Calu3 (cell line): Measurements from ENCODE around the gene CALML5. TPM values are rescaled to one million over a fixed set of nuclear protein-coding genes. Genes with fewer than 3 reads are reported as not detected.

Experiments used
- BruUV-seq: library from RNA; stranded (reverse); fragments of 400-500 nt; replicated peaks from 2 replicates; lab custom pipeline; 2021; lab: Mats Ljungman, UMichigan
- CTCF ChIA-PET: fragments of 300-600 bp; sonication (Branson Sonifier 250); formaldehyde crosslinking; loops from one replicate; lab custom pipeline; 2022; ENCODE audit warnings: antibody characterized with exemption; lab: Charles Lee
- DNase-seq: peaks from one replicate; pipeline ENCODE4 v3.0.0; 2022
- H3K27ac Mint-ChIP-seq: one replicate; pipeline ENCODE4 v1.8.0; 2022; ENCODE audit warnings: mixed read lengths; ENCODE audit not compliant: unreplicated experiment
- H3K27me3 Mint-ChIP-seq: one replicate; pipeline ENCODE4 v1.8.0; 2022; ENCODE audit warnings: mixed read lengths; ENCODE audit not compliant: unreplicated experiment
- H3K36me3 Mint-ChIP-seq: one replicate; pipeline ENCODE4 v1.8.0; 2022; ENCODE audit warnings: mild to moderate bottlenecking, moderate library complexity, mixed read lengths; ENCODE audit not compliant: insufficient read depth, unreplicated experiment
- H3K4me1 Mint-ChIP-seq: one replicate; pipeline ENCODE4 v1.8.0; 2022; ENCODE audit warnings: mild to moderate bottlenecking, low read depth, mixed read lengths; ENCODE audit not compliant: unreplicated experiment
- H3K4me3 Mint-ChIP-seq: one replicate; pipeline ENCODE4 v1.8.0; 2022; ENCODE audit warnings: mild to moderate bottlenecking, low read depth, moderate library complexity, mixed read lengths; ENCODE audit not compliant: unreplicated experiment
- H3K9me3 Mint-ChIP-seq: one replicate; pipeline ENCODE4 v1.8.0; 2022; ENCODE audit warnings: low read depth, mixed read lengths; ENCODE audit not compliant: unreplicated experiment
- CTCF ChIP-seq: fragments of 200-600 bp; IDR thresholded peaks from one replicate; pipeline ENCODE4 v1.8.0; 2022; ENCODE audit warnings: antibody characterized with exemption; ENCODE audit not compliant: unreplicated experiment
- intact Hi-C: fragments of 100-400 bp; cut with micrococcal nuclease; formaldehyde crosslinking; loops from one replicate; pipeline ENCODE4 v1.10.0; 2022; ENCODE audit not compliant: unreplicated experiment
- total RNA-seq: library from RNA; stranded (reverse); gene quantifications from 2 replicates; pipeline ENCODE4 v1.2.3, GENCODE V29; 2022

Gene CALML5
- total RNA-seq, 1 experiment from 2014 or later: not detected

DNA sequence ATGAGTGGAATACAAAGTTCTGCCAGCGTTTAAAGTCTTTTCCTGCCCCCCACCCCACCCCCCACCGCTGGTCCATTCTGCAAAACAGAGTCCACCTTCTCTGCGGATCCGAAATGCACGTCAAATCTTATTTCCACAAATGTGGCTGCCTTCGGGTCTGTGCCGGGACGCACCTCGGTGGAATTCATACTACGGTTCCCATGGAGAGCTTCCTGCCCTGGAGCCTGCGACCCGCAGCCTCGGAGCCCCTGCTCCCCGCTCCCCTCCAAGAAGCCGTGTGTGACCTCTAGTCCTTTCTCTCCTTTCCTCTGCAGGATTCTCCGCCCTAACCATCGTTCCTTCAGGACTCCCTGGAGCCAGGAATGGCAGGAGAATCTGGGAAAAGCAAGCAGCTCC, 12.5 kb upstream of the CALML5 start:
- BruUV-seq: no TSS peak
- CTCF ChIA-PET: no interaction called here
- TF ChIP-seq CTCF: no peak
- Mint-ChIP-seq H3K4me1 (peaks cover 12% of the 10 kb centered on the region), H3K4me3 (no peak overlapping the region), H3K27me3 (peaks cover 10% of the 10 kb centered on the region), H3K9me3 (peaks cover 7% of the 10 kb centered on the region), H3K36me3 (no peaks in the 10 kb centered on the region), H3K27ac (no peak overlapping the region)
- intact Hi-C loops: no loop called here
- DNase-seq: no peak

DNA sequence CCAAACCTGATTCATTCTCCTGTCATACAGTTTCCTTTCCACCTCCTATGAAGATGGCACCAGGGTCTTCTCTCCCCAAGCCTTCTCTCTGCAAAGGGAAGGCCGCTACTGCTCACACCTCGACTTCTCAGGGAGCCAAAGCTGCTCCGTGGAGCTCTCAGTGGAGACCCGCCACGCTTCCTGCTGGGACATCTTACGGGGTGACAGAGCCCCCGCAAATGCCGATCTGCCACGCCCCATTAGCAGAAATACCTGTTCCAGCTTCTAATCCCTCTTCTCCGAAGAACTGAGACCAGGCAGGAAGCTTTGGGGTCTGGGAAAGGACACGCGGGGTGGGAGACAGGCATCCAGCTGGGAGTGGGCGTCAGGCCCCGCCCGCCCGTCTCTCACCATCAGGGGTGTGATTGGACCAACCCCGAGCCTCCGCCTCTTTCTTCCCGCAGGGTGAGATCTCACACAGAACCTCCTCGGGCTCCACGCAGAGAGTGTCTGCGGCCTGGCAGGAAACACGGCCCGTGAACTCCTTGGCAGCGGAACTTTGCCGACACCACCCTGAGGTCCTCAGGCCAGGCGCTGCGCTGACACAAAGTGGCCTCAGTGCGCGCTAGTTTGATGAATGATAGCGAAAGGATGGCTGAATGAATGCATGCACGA, 12.0 kb upstream of the CALML5 start:
- BruUV-seq: no TSS peak
- no peak for TF ChIP-seq CTCF
- H3K27ac Mint-ChIP-seq: no peak overlapping the region
- intact Hi-C loops: no loop called here
- peaks cover 4% of the 10 kb centered on the region for H3K36me3 Mint-ChIP-seq
- DNase-seq: no peak
- H3K9me3 Mint-ChIP-seq: peaks cover 2% of the 10 kb centered on the region
- peaks cover 6% of the 10 kb centered on the region for H3K4me1 Mint-ChIP-seq
- no peak overlapping the region for H3K4me3 Mint-ChIP-seq
- CTCF ChIA-PET: no interaction called here
- peaks cover 10% of the 10 kb centered on the region for H3K27me3 Mint-ChIP-seq

DNA sequence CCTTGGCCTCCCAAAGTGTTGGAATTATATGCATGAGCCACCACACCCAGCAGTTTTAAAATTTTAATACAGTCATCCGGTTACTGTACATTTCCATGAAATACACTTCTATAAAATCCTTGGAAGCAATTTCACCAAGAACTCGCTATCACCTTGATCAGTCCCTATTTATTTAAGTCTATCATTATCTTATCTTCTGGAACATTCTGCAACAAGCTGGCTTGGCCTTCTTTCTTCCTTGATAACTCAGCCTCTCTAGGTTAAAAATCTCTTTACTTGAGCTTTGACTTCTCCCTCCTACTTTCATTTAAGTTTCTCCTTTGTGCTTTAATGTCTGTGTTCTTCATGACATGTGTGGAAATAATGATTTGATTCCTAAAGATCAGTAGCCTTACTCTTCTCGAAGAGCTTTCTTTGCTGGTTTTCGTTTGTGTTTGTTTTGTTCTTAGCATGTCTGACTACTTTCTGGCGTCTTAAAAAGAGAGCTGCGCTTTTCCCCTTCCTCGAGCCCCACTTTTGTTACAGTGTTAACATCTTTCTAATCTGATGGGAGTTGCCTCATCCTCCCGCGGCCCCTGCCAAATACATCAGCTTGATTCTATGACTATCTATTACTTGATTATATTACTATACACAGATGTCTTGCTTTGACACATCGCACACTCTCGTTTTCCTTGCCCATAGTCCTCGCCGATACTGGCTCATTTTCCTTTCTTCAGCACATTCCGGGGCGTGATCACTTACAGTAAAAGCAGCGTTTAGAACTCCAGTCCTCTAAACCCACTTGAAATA, 11.1 kb upstream of the CALML5 start:
- Mint-ChIP-seq H3K9me3 (no peaks in the 10 kb centered on the region), H3K27ac (no peak overlapping the region), H3K27me3 (peaks cover 10% of the 10 kb centered on the region), H3K4me1 (peaks cover 9% of the 10 kb centered on the region), H3K36me3 (peaks cover 5% of the 10 kb centered on the region), H3K4me3 (no peak overlapping the region)
- CTCF ChIA-PET: no interaction called here
- BruUV-seq: no TSS peak
- TF ChIP-seq CTCF: no peak
- no peak for DNase-seq
- intact Hi-C loops: no loop called here

GRCh38 chr10:5509691-5510090, 10.3 kb upstream of the CALML5 start:
- DNase-seq: no peak

More at GRCh38 chr10:5509691-5510090, 10.3 kb upstream of the CALML5 start:
- CTCF ChIA-PET: interaction anchor here (0.6 kb wide), 1 partner anchor 100 kb away, joined by 6 read pairs; no protein-coding TSS in a partner anchor
- no peaks in the 10 kb centered on the region for H3K9me3 Mint-ChIP-seq
- H3K27me3 Mint-ChIP-seq: peaks cover 10% of the 10 kb centered on the region
- intact Hi-C loops: no loop called here
- H3K4me3 Mint-ChIP-seq: no peak overlapping the region
- BruUV-seq: no TSS peak
- peaks cover 14% of the 10 kb centered on the region for H3K4me1 Mint-ChIP-seq
- TF ChIP-seq CTCF: no peak
- no peak overlapping the region for H3K27ac Mint-ChIP-seq
- peaks cover 8% of the 10 kb centered on the region for H3K36me3 Mint-ChIP-seq
